GM21447 (cell line): ENCODE data around the gene CPLX4.
"Not testable (repeated sequence)": the region's sequence is repeated elsewhere in the genome, so short reads cannot be mapped to it uniquely, and the experiment has no call there.

Experiments used
- ATAC-seq: cut with Tn5 transposase; IDR thresholded peaks from one replicate; pipeline ENCODE4 v1.9.1; 2021; ENCODE audit not compliant: unreplicated experiment

Gene CPLX4

GRCh38 chr18:59271606-59272220 is 46.7 kb downstream of the CPLX4 start:
- no peak for ATAC-seq

DNA sequence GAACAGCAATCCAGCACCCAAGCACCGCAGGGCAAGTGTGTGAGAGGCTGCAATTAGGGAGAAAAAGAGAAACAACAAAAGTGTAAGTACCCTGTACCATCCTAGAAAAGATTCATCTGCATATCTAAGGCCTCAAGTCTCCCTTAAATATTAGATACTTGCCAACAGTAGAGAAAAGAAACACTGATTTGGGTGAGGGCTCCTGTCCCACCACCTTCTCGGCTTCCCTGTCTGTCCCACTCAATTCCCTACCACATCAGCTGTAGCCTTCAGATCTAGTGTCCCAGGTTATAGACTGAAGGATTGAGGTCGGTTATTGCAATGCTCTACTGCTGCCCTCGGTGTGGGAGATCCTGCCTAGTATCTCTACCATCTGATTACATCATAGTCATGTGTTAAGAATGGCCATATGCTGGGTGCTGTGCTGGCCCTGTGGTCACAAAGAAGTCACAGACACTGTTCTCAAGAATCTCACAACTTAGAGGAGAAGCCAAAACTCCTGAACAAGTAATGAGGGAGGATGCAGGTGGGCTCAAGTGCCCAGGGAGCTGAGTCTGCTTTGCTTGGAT is 47.7 kb downstream of the CPLX4 start:
- ATAC-seq = no peak

DNA sequence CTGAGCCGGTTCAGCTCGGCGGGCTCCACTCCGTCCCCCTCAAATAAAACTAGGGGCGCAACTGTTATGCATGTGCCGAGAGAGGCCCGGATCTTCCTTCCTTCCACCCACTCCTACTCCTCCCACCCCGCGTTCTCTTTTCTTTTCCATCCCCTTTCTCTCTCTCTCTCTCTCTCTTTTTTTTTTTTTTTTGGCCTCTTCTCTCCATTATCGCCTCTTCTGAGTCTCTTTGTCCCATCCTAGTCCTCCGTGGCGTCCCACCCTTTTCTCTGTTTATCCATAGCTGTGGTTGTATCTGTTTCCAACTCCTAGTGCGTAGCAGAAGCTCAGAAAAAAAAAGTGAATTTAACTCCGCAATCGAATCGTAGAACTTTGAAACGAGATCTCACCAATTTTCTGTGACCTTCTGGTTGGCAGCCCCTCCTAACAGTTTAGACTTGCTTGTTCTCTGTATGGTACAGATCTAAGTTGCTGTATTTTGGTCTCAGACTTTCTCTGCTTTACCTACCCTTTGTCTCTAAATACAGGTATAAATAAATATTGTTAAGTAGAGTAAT is 48.8 kb downstream of the CPLX4 start:
- ATAC-seq = no peak

GRCh38 chr18:59268721-59269562 is 49.5 kb downstream of the CPLX4 start:
- ATAC-seq = no peak

DNA sequence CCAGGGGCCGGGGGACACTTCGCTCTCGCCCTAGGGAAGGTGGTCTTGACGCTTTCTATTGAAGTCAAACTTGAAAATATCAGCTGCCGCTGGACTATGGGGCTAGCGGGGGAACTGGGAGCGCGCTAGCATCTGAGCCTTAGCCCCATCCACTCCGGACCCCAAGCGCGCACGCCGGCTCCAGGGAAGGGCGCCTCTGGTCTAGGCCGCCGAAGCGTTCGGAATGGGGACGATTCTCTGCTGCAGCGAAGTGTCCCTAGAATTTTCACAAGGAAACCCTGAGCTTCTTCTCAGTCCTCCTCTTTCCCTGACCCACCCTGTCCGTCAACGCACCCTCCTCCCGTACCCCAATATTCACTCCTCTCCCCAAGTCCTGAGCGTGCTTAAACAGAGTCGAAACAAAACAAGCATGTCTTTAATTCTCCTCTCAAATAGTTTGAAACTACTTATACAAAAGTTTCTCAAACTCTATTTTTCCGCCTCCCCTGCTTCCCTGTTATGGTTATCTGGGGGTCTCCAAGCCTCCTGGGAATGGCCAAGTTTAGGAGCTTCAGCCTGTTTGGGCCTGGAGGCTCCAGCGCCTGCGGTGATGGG is 50.2 kb downstream of the CPLX4 start:
- no peak for ATAC-seq

GRCh38 chr18:59267503-59268126 is 50.8 kb downstream of the CPLX4 start:
- no peak for ATAC-seq

DNA sequence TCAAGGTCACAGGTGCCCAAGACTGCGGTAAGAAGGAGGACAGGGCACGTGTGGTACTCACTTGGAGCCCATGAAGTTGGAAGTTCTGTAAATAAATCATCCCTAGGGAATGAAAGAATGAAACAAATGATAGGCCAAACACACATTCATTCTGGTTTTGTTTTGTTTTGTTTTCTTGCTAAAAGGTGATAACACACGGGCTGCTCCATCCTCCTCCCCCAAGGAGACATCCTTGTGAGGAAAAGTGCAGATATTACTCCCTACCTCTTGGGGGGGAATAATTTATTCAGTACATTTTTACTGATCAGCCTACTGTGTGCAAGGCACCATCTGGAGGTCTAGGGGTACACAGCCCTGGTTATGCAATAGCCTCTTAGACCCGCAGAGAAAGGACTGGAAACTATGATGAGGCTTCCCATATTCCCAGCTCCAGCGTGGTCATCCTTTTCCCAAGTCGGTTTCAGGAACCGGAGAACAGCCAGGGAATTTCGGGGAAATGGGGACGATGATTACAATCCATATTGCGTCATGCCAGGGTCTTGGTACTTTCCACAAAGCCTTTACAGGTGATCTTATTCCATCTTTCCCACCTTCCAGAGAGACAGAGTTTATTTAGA is 51.5 kb downstream of the CPLX4 start:
- ATAC-seq = no peak

DNA sequence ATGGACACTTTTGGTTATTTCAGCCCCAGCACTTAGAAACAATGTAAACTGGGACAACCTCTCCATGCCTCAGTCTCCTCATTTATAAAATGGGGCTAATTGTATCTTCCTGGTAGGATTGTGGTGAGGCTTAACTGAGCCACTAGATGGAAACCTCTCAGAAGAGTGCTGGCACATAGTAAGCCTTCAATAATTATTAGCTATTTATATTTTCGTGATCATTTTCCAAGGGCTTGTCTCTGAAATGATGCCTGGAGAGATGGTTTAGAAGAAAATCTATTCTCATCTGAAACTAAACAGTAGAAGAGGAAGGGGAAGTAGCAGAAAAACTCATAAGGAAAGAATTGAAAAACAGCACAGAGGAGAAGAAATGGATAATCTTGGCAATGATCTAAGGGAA is 52.0 kb downstream of the CPLX4 start:
- ATAC-seq = no peak

- no peak for ATAC-seq
Observed at GRCh38 chr18:59265974-59266369, 52.5 kb downstream of the CPLX4 start.

- no peak for ATAC-seq
Observed at GRCh38 chr18:59265246-59265973, 53.0 kb downstream of the CPLX4 start.

DNA sequence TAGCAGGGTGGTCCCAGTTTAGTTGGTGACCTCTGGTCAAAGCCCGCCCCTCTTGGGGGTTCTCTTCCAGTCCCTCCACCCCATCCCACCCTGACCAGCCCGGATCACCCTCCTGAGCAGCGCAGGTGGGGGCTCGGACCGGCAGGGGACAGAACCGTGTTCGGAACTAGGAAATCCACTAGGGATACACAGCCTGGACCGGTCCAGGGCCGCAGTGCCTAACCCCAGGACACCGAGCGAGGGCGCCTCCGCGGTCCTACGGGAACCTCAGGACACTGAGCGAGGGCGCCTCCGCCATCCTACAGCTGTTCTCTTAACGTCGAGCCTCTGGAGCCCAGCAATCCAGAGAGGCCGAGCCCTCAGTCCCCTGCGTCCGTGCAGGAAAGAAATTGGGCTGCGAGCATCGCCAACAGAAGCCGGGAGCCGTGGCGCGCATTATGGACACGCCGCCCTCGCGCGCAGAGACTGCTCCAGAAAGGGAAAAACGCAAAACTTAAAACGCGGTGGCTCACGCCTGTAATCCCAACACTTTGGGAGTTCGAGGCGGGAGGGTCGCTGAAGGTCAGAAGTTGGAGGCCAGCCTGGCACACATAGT is 53.7 kb downstream of the CPLX4 start:
- ATAC-seq = no peak

DNA sequence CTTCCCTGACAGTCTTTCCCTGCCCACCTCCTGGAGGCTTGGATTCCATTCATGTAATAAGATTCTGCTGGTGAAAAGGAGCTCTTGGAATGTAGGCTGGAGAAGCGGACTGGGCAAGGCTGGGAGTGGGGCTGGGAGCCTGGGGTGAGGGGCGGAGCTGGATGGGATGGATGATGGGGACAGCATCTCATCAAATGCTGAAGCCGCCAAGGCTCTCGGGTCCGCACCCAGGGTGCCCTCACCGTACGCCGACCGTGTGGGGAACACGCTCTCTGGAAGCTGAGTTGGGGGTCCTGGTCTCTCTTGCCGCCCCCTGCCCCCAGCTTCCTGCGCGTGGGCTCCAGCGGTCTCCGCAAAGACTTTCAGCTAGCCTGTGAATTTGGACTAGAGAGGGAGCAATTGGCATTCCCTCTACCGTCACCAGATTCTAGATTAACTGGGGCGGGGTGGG is 54.3 kb downstream of the CPLX4 start:
- no peak for ATAC-seq

DNA sequence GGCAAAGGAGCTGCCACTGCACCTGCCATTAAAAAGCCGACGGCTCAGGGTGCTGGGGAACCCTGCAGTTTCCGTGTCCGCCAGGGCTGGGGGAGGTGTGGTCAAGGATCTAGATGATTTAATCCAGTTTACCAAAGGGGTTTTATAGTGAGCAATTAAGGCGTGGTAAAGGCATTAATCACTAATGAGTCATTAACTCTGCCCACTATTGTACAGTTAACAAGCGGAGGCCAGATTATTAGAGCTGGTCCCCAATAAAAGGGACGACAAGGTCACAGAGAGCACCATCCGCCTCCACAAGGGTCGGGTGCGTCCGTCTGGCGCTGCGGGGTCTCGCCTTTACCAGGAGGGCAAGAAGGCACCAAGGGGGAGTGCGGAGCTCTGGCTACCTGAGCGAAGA is 54.8 kb downstream of the CPLX4 start:
- ATAC-seq = no peak

DNA sequence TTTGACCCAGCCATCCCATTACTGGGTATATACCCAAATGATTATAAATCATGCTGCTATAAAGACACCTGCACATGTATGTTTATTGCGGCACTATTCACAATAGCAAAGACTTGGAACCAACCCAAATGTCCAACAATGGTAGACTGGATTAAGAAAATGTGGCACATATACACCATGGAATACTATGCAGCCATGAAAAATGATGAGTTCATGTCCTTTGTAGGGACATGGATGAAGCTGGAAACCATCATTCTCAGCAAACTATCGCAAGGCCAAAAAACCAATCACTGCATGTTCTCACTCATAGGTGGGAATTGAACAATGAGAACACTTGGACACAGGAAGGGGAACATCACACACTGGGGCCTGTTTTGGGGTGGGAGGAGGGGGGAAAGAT is 56.2 kb downstream of the CPLX4 start:
- ATAC-seq = not testable (repeated sequence)

GRCh38 chr18:59261842-59262241 is 56.6 kb downstream of the CPLX4 start:
- not testable (repeated sequence) for ATAC-seq

GRCh38 chr18:59255491-59255890 is 63.0 kb downstream of the CPLX4 start:
- not testable (repeated sequence) for ATAC-seq

- ATAC-seq = no peak
Observed at GRCh38 chr18:59249199-59249774, 69.2 kb downstream of the CPLX4 start.

- ATAC-seq = no peak
Observed at GRCh38 chr18:59246796-59247195, 71.7 kb downstream of the CPLX4 start.
